ACHN (cell line): ENCODE data around the gene VPS25.
"Not testable (repeated sequence)": the region's sequence is repeated elsewhere in the genome, so short reads cannot be mapped to it uniquely, and the experiment has no call there.

Experiments
- DNase-seq: peaks from one replicate; pipeline ENCODE4 v3.0.0-alpha.2; 2015
- in situ Hi-C: cut with HindIII; loops from 2 replicates; pipeline ENCODE4 v1.10.0; 2017; ENCODE audit warnings: low sequenced_read_pairs, low pct_ligation_motif_present, low pct_unique_long_range_greater_than_20kb

The VPS25 gene

GRCh38 chr17:42773290-42774035, at the start of gene VPS25:
Gene VPS25 (plus strand): TSS chr17:42773449. CDS start chr17:42773476, 27 bp downstream.
- peak; percentile 91 for DNase-seq
- in situ Hi-C loops = no loop called here

- no peak for DNase-seq
- in situ Hi-C loops = no loop called here
These were observed 49.6 kb upstream of the VPS25 start for GRCh38 chr17:42723636-42724035.

- no peak for DNase-seq
- in situ Hi-C loops = loop anchor here (25.0 kb wide), 1 partner anchor 212 kb away; no protein-coding TSS in a partner anchor
These were observed 48.1 kb upstream of the VPS25 start for GRCh38 chr17:42725143-42725542.

GRCh38 chr17:42740699-42741098, 32.5 kb upstream of the VPS25 start:
- in situ Hi-C loops = loop anchor here (25.0 kb wide), 1 partner anchor 197 kb away; no protein-coding TSS in a partner anchor
- DNase-seq = no peak

GRCh38 chr17:42742916-42743315, 30.3 kb upstream of the VPS25 start:
- in situ Hi-C loops = loop anchor here (25.0 kb wide), 1 partner anchor 194 kb away; no protein-coding TSS in a partner anchor
- not testable (repeated sequence) for DNase-seq

GRCh38 chr17:42743595-42744282, 29.5 kb upstream of the VPS25 start:
- DNase-seq = no peak

GRCh38 chr17:42744283-42744805, 28.9 kb upstream of the VPS25 start:
- in situ Hi-C loops = loop anchor here (25.0 kb wide), 1 partner anchor 193 kb away; no protein-coding TSS in a partner anchor
- peak; percentile 74 for DNase-seq

More at GRCh38 chr17:42743595-42744282, 29.5 kb upstream of the VPS25 start:
- in situ Hi-C loops = loop anchor here (25.0 kb wide), 1 partner anchor 194 kb away; no protein-coding TSS in a partner anchor

GRCh38 chr17:42744806-42745617, 28.2 kb upstream of the VPS25 start, which contains the start of gene EZH1:
Gene EZH1 (minus strand): TSS chr17:42745040. CDS start chr17:42728941, 16,099 bp downstream.
- peak; percentile 94 for DNase-seq
- in situ Hi-C loops = loop anchor here (25.0 kb wide), 1 partner anchor 192 kb away; no protein-coding TSS in a partner anchor

- no peak for DNase-seq
- in situ Hi-C loops = loop anchor here (25.0 kb wide), 1 partner anchor 189 kb away; no protein-coding TSS in a partner anchor
These were observed 24.9 kb upstream of the VPS25 start for GRCh38 chr17:42748202-42748907.

- in situ Hi-C loops = loop anchor here (25.0 kb wide), 1 partner anchor 188 kb away; no protein-coding TSS in a partner anchor
- DNase-seq = no peak
These were observed 24.1 kb upstream of the VPS25 start for GRCh38 chr17:42748908-42749798.

GRCh38 chr17:42750739-42751344, 22.4 kb upstream of the VPS25 start:
- DNase-seq = no peak
- in situ Hi-C loops = no loop called here

GRCh38 chr17:42751628-42752027, 21.6 kb upstream of the VPS25 start:
- DNase-seq = no peak
- in situ Hi-C loops = no loop called here

- peak; percentile 92 for DNase-seq
- in situ Hi-C loops = no loop called here
These were observed 18.5 kb upstream of the VPS25 start for GRCh38 chr17:42754782-42755181.

- in situ Hi-C loops = no loop called here
- no peak for DNase-seq
These were observed 13.1 kb upstream of the VPS25 start for GRCh38 chr17:42759982-42760651.

GRCh38 chr17:42760652-42761581, 12.3 kb upstream of the VPS25 start, which contains the start of gene RAMP2:
Gene RAMP2 (plus strand): TSS chr17:42761227. CDS start chr17:42761262, 35 bp downstream.
- in situ Hi-C loops = no loop called here
- peak; percentile 48 for DNase-seq
